GM12892 (cell line): ENCODE results near the gene ZNF407.

Experiments
- DNase-seq: peaks from one replicate; pipeline ENCODE4 v3.0.0; 2011; ENCODE audit not compliant: insufficient read length
- FAIRE-seq: peaks from 2 replicates; lab custom pipeline; 2011; peaks lifted over from hg19 to GRCh38; lab: Jason Lieb, UNC
- POLR2A ChIP-seq: IDR thresholded peaks from 2 replicates; pipeline ENCODE4 v1.6.1; 2011; ENCODE audit warnings: low read depth, low read length, control low read depth
- POLR2AphosphoS5 ChIP-seq: IDR thresholded peaks from 2 replicates; pipeline ENCODE4 v1.6.1; 2011; ENCODE audit warnings: low read depth, low read length, control low read depth
- TAF1 ChIP-seq: IDR thresholded peaks from 2 replicates; pipeline ENCODE4 v1.6.1; 2011; ENCODE audit warnings: low read depth, mild to moderate bottlenecking, control low read depth, low read length, borderline replicate concordance

The ZNF407 gene

GRCh38 chr18:74760026-74760425 is 162.4 kb downstream of the ZNF407 start:
- FAIRE-seq (no peak), DNase-seq (no peak)
- TF ChIP-seq TAF1 (no peak), POLR2AphosphoS5 (no peak), POLR2A (no peak)

GRCh38 chr18:74760436-74760835 is 162.8 kb downstream of the ZNF407 start:
- no peak for DNase-seq

GRCh38 chr18:74766251-74766650 is 168.6 kb downstream of the ZNF407 start:
- DNase-seq: no peak
- FAIRE-seq: no peak
- no peak for TF ChIP-seq TAF1
- TF ChIP-seq POLR2A: no peak
- no peak for TF ChIP-seq POLR2AphosphoS5

More at GRCh38 chr18:74760436-74760835, 162.8 kb downstream of the ZNF407 start:
- FAIRE-seq: no peak
- TF ChIP-seq POLR2A (no peak), TAF1 (no peak), POLR2AphosphoS5 (no peak)

- DNase-seq (no peak), FAIRE-seq (no peak)
- TF ChIP-seq TAF1 (no peak), POLR2A (no peak), POLR2AphosphoS5 (no peak)
These were observed 170.4 kb downstream of the ZNF407 start for GRCh38 chr18:74768096-74768495.

- TF ChIP-seq TAF1: no peak
- no peak for TF ChIP-seq POLR2A
- TF ChIP-seq POLR2AphosphoS5: no peak
These were observed 175.5 kb downstream of the ZNF407 start for GRCh38 chr18:74773171-74773624.

GRCh38 chr18:74774486-74774885 is 176.8 kb downstream of the ZNF407 start:
- no peak for TF ChIP-seq TAF1
- no peak for TF ChIP-seq POLR2A
- no peak for TF ChIP-seq POLR2AphosphoS5
- DNase-seq (no peak), FAIRE-seq (peak; percentile 50)

More at GRCh38 chr18:74773171-74773624, 175.5 kb downstream of the ZNF407 start:
- DNase-seq (no peak), FAIRE-seq (peak; percentile 78)

- no peak for DNase-seq
- FAIRE-seq: no peak
- no peak for TF ChIP-seq POLR2AphosphoS5
- no peak for TF ChIP-seq TAF1
- no peak for TF ChIP-seq POLR2A
These were observed 177.6 kb downstream of the ZNF407 start for GRCh38 chr18:74775239-74775638.

- DNase-seq: no peak
- no peak for FAIRE-seq
- TF ChIP-seq TAF1 (no peak), POLR2A (no peak), POLR2AphosphoS5 (no peak)
These were observed 180.6 kb downstream of the ZNF407 start for GRCh38 chr18:74778191-74778847.

- TF ChIP-seq POLR2AphosphoS5: no peak
- TF ChIP-seq TAF1: no peak
- TF ChIP-seq POLR2A: no peak
- no peak for FAIRE-seq
- no peak for DNase-seq
These were observed 187.1 kb downstream of the ZNF407 start for GRCh38 chr18:74784752-74785151.

- TF ChIP-seq TAF1 (no peak), POLR2A (no peak), POLR2AphosphoS5 (no peak)
- no peak for FAIRE-seq
- DNase-seq: no peak
These were observed 188.0 kb downstream of the ZNF407 start for GRCh38 chr18:74785632-74786031.

- TF ChIP-seq POLR2AphosphoS5 (no peak), POLR2A (no peak), TAF1 (no peak)
- no peak for FAIRE-seq
These were observed 191.0 kb downstream of the ZNF407 start for GRCh38 chr18:74788657-74789056.

GRCh38 chr18:74789078-74789477 is 191.4 kb downstream of the ZNF407 start:
- no peak for TF ChIP-seq POLR2A
- FAIRE-seq: peak; percentile 9
- no peak for DNase-seq

More at GRCh38 chr18:74788657-74789056, 191.0 kb downstream of the ZNF407 start:
- no peak for DNase-seq

GRCh38 chr18:74790451-74790850 is 192.8 kb downstream of the ZNF407 start:
- DNase-seq (no peak), FAIRE-seq (no peak)
- TF ChIP-seq POLR2AphosphoS5 (no peak), POLR2A (no peak), TAF1 (no peak)
